GM19043 (cell line): ENCODE results near the gene RRP36.

Experiments used
- ATAC-seq: cut with Tn5 transposase; IDR thresholded peaks from one replicate; pipeline ENCODE4 v1.9.1; 2021; ENCODE audit warnings: low read depth; ENCODE audit not compliant: unreplicated experiment

Gene RRP36

GRCh38 chr6:43006251-43006650 lies 15.2 kb upstream of the RRP36 start:
- no peak for ATAC-seq

- no peak for ATAC-seq
Observed at GRCh38 chr6:43007126-43007525, 14.3 kb upstream of the RRP36 start.

- ATAC-seq: no peak
Observed at GRCh38 chr6:43009124-43009523, 12.3 kb upstream of the RRP36 start.

- no peak for ATAC-seq
Observed at GRCh38 chr6:43011207-43011606, 10.2 kb upstream of the RRP36 start.

- ATAC-seq: no peak
Observed at GRCh38 chr6:43012364-43012763, 9.1 kb upstream of the RRP36 start.

- peak; percentile 3 for ATAC-seq
Observed at GRCh38 chr6:43013097-43013842, 8.2 kb upstream of the RRP36 start.

GRCh38 chr6:43013843-43014433 lies 7.5 kb upstream of the RRP36 start, which contains the start of the genes KLHDC3 and MEA1:
TSS of gene KLHDC3 (plus strand) at chr6:43014249. CDS start at chr6:43017193, 2,944 bp downstream.
TSS of gene MEA1 (minus strand) at chr6:43013946. CDS start at chr6:43013813, 133 bp downstream.
- peak; percentile 91 for ATAC-seq

- no peak for ATAC-seq
Observed at GRCh38 chr6:43014434-43014909, 7.0 kb upstream of the RRP36 start.

- ATAC-seq: no peak
Observed at GRCh38 chr6:43016176-43016942, 5.1 kb upstream of the RRP36 start.

GRCh38 chr6:43016943-43017334 lies 4.5 kb upstream of the RRP36 start:
- no peak for ATAC-seq

- ATAC-seq: no peak
Observed at GRCh38 chr6:43019152-43019551, 2.3 kb upstream of the RRP36 start.

GRCh38 chr6:43020052-43020705 lies 1.2 kb upstream of the RRP36 start:
- no peak for ATAC-seq

- no peak for ATAC-seq
Observed at GRCh38 chr6:43020847-43021246, 576 bp upstream of the RRP36 start.

GRCh38 chr6:43024436-43024835 lies 3.0 kb downstream of the RRP36 start:
- no peak for ATAC-seq

GRCh38 chr6:43026365-43026764 lies 4.9 kb downstream of the RRP36 start:
- no peak for ATAC-seq

- no peak for ATAC-seq
Observed at GRCh38 chr6:43029120-43029519, 7.7 kb downstream of the RRP36 start.

- no peak for ATAC-seq
Observed at GRCh38 chr6:43032326-43032725, 10.9 kb downstream of the RRP36 start.

- ATAC-seq: no peak
Observed at GRCh38 chr6:43033496-43034189, 12.2 kb downstream of the RRP36 start.

GRCh38 chr6:43034190-43034525 lies 12.7 kb downstream of the RRP36 start:
- ATAC-seq: no peak

GRCh38 chr6:43035495-43036194 lies 14.2 kb downstream of the RRP36 start:
- no peak for ATAC-seq
